Measurements from ENCODE around the gene GINS1.

GRCh38 chr20:25457886-25458680, 50.6 kb downstream of the GINS1 start:
- no peak for TF ChIP-seq CTCF (IDR thresholded peaks at IDR 0.05)
- TF ChIP-seq POLR2A (IDR thresholded peaks at IDR 0.05): no peak
